KMS-11 (cell line): ENCODE data around the gene METTL24.
"Not testable (repeated sequence)": the region's sequence is repeated elsewhere in the genome, so short reads cannot be mapped to it uniquely, and the experiment has no call there.

Experiments used
- H2AFZ ChIP-seq: fragments of 200-600 bp; sonication (generic); 2 replicates; pipeline ENCODE4 v1.6.1; 2016; ENCODE audit warnings: antibody characterized with exemption, mixed run types, low read depth
- H3K27ac ChIP-seq: fragments of 200-600 bp; sonication (generic); 2 replicates; pipeline ENCODE4 v1.6.1; 2016; ENCODE audit warnings: mild to moderate bottlenecking, mixed run types
- H3K27me3 ChIP-seq: fragments of 200-600 bp; sonication (generic); 2 replicates; pipeline ENCODE4 v1.6.1; 2017; ENCODE audit warnings: mild to moderate bottlenecking, low read depth, mixed run types, moderate library complexity; ENCODE audit not compliant: insufficient read depth
- H3K36me3 ChIP-seq: fragments of 200-600 bp; sonication (generic); 2 replicates; pipeline ENCODE4 v1.6.1; 2017; ENCODE audit warnings: mild to moderate bottlenecking, mixed run types; ENCODE audit not compliant: insufficient read depth
- H3K4me1 ChIP-seq: fragments of 200-600 bp; sonication (generic); 2 replicates; pipeline ENCODE4 v1.6.1; 2016; ENCODE audit warnings: mild to moderate bottlenecking, low read depth, mixed run types; ENCODE audit not compliant: poor library complexity, severe bottlenecking
- H3K4me2 ChIP-seq: fragments of 200-600 bp; sonication (generic); 2 replicates; pipeline ENCODE4 v1.7.0; 2016; ENCODE audit warnings: mild to moderate bottlenecking, mixed run types
- H3K4me3 ChIP-seq: fragments of 200-600 bp; sonication (generic); IDR thresholded peaks from 2 replicates; pipeline ENCODE4 v1.6.1; 2017; ENCODE audit warnings: low read depth, low read length, mixed read lengths; ENCODE audit not compliant: insufficient read depth
- H3K79me2 ChIP-seq: fragments of 200-600 bp; sonication (generic); 2 replicates; pipeline ENCODE4 v1.6.1; 2016; ENCODE audit warnings: low read depth, mixed run types; ENCODE audit not compliant: insufficient read depth
- H3K9ac ChIP-seq: fragments of 200-600 bp; sonication (generic); 2 replicates; pipeline ENCODE4 v1.6.1; 2016; ENCODE audit warnings: mild to moderate bottlenecking, mixed run types
- H4K20me1 ChIP-seq: fragments of 200-600 bp; sonication (generic); 2 replicates; pipeline ENCODE4 v1.6.1; 2016; ENCODE audit warnings: mild to moderate bottlenecking, mixed run types; ENCODE audit not compliant: insufficient read depth
- CTCF ChIP-seq: fragments of 200-600 bp; sonication (generic); conservative IDR thresholded peaks from 2 replicates; pipeline ENCODE4 v1.6.1; 2017; ENCODE audit warnings: low read depth, mild to moderate bottlenecking, antibody characterized with exemption, low read length, moderate library complexity, mixed read lengths

Gene METTL24

GRCh38 chr6:110307368-110307767 lies 50.8 kb downstream of the METTL24 start:
- Histone ChIP-seq H3K79me2 (no peaks in the 10 kb centered on the region), H3K4me1 (no peaks in the 10 kb centered on the region), H3K27me3 (no peaks in the 10 kb centered on the region), H3K9ac (no peak overlapping the region), H2AFZ (no peak overlapping the region), H4K20me1 (no peaks in the 10 kb centered on the region), H3K4me2 (no peak overlapping the region), H3K4me3 (no peak overlapping the region), H3K27ac (no peak overlapping the region), H3K36me3 (no peaks in the 10 kb centered on the region)
- TF ChIP-seq CTCF: no peak

GRCh38 chr6:110305832-110306231 lies 52.3 kb downstream of the METTL24 start:
- not testable (repeated sequence) for H3K36me3 ChIP-seq, H3K9ac ChIP-seq, H3K4me1 ChIP-seq, H3K4me2 ChIP-seq, H3K27ac ChIP-seq, H2AFZ ChIP-seq, H3K4me3 ChIP-seq, H4K20me1 ChIP-seq, H3K79me2 ChIP-seq, H3K27me3 ChIP-seq

- not testable (repeated sequence) for H3K4me2 ChIP-seq, H3K9ac ChIP-seq, H3K4me3 ChIP-seq, H3K79me2 ChIP-seq, H3K27ac ChIP-seq, H3K4me1 ChIP-seq, H3K27me3 ChIP-seq, H3K36me3 ChIP-seq, H2AFZ ChIP-seq, H4K20me1 ChIP-seq
Measured at GRCh38 chr6:110303692-110304091, 54.5 kb downstream of the METTL24 start.

- Histone ChIP-seq H3K27me3 (no peaks in the 10 kb centered on the region), H4K20me1 (no peaks in the 10 kb centered on the region), H3K36me3 (no peaks in the 10 kb centered on the region), H3K79me2 (no peaks in the 10 kb centered on the region), H3K27ac (no peak overlapping the region), H3K4me3 (no peak overlapping the region), H2AFZ (no peak overlapping the region), H3K9ac (no peak overlapping the region), H3K4me1 (no peaks in the 10 kb centered on the region), H3K4me2 (no peak overlapping the region)
- no peak for TF ChIP-seq CTCF
Measured at GRCh38 chr6:110298916-110299315, 59.2 kb downstream of the METTL24 start.

GRCh38 chr6:110298411-110298810 lies 59.7 kb downstream of the METTL24 start:
- Histone ChIP-seq H3K27ac (no peak overlapping the region), H3K4me2 (no peak overlapping the region), H3K79me2 (no peaks in the 10 kb centered on the region), H3K4me1 (no peaks in the 10 kb centered on the region), H3K9ac (no peak overlapping the region), H2AFZ (no peak overlapping the region), H4K20me1 (no peaks in the 10 kb centered on the region), H3K27me3 (no peaks in the 10 kb centered on the region), H3K4me3 (no peak overlapping the region), H3K36me3 (no peaks in the 10 kb centered on the region)
- no peak for TF ChIP-seq CTCF
